ENCODE data around the gene ZNF107. TPM values are rescaled to one million over a fixed set of nuclear protein-coding genes. Genes with fewer than 3 reads are reported as not detected.

ZNF107 gene
- total and polyA plus RNA-seq, 2 donors (not counting 1 experiment from before 2014, with no cell fraction given): 22.0 to 70.7 TPM

DNA sequence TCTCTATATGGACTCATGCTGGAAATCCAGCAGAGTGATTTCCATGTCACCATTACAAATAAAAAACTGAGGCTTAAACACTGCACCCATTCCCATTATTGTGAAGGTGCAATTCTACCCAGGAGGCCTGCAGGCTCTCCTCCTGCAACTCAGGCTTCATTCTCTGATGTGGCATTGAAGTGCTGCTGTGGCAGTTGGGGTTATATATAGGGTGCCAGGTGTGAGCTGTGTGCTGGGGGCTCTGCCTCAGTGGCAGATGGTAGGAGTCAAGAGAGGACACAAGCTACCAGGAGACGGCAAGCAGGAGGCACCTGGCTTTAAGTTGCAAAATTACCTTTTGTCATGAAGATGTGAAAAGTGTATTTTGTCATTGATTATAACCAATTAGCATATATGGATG lies 21.3 kb downstream of the ZNF107 start:
- CTCF ChIA-PET: interaction anchor here (0.7 to 2.2 kb wide), 3 partner anchors 9 to 107 kb away, joined by 3 to 7 read pairs (median 6); partner anchors contain the start of genes ZNF107 and ZNF138
- WGBS (ENCODE audit: insufficient coverage): no CpG with 5 or more reads among the region's 1 CpG
- POLR2A ChIA-PET: interaction anchor here (1.6 kb wide), 1 partner anchor 22 kb away, joined by 7 read pairs; the partner anchor contains the start of gene ZNF107
- intact Hi-C loops (cut with micrococcal nuclease): loop anchor here (2.0 kb wide), 1 partner anchor 20 kb away; no protein-coding TSS in a partner anchor
- Histone ChIP-seq H2AFZ (ENCODE audit: insufficient read depth, low read depth, low read length, poor library complexity, severe bottlenecking) (no peak overlapping the region), H3K9ac (ENCODE audit: low read length) (peak overlapping the region; percentile 34), H3K9me3 (ENCODE audit: control extremely low read depth in 1 of 3, control insufficient read depth in 2 of 3, insufficient read depth in 1 of 3, low read length in 2 of 3) (peaks cover 3 to 33% (median 7%) of the 10 kb centered on the region in 3 donors), H3K27ac (ENCODE audit: low read length in 2 of 2) (peak overlapping the region; percentile 85 to 88), H4K20me1 (ENCODE audit: control insufficient read depth, insufficient read depth, low read length, poor library complexity, severe bottlenecking) (peaks cover 5% of the 10 kb centered on the region), H3K27me3 (replicated peaks in 1 of 4; ENCODE audit: control extremely low read depth in 1 of 4, control insufficient read depth in 3 of 4, insufficient read depth in 4 of 4, low read length in 3 of 4) (no peaks in the 10 kb centered on the region), H3K36me3 (replicated peaks in 1 of 2; ENCODE audit: control extremely low read depth in 1 of 2, control insufficient read depth in 1 of 2, extremely low read depth in 1 of 2, insufficient read depth in 2 of 2, low read length in 1 of 2) (peaks cover 4 to 52% of the 10 kb centered on the region in 2 experiments), H3K79me2 (ENCODE audit: control insufficient read depth, insufficient read depth, low read length) (peaks cover 69% of the 10 kb centered on the region), H3K4me3 (ENCODE audit: control extremely low read depth in 1 of 5, extremely low read depth in 1 of 5, insufficient read depth in 1 of 5, low read depth in 2 of 5, low read length in 4 of 5) (peak overlapping the region in 3 of 5 experiments; percentile 1 to 45 (median 5)), H3K4me2 (replicated peaks; ENCODE audit: low read depth, low read length, poor library complexity, severe bottlenecking) (peak overlapping the region; percentile 59), H3K4me1 (ENCODE audit: control insufficient read depth in 2 of 2, insufficient read depth in 2 of 2, low read length in 2 of 2) (peaks cover 11 to 62% of the 10 kb centered on the region in 2 donors)
- peak overlapping the region; percentile 85 for H3K4me3 Mint-ChIP-seq
- H3K4me1 Mint-ChIP-seq: peaks cover 75% of the 10 kb centered on the region
- ATAC-seq (ENCODE audit: low read depth) (no peak), DNase-seq (no peak)
- TF ChIP-seq EZH2 (IDR thresholded peaks at IDR 0.05; ENCODE audit: borderline replicate concordance, insufficient read depth, low read depth, low read length, poor library complexity, severe bottlenecking): no peak
- TF ChIP-seq, protein P1, sequence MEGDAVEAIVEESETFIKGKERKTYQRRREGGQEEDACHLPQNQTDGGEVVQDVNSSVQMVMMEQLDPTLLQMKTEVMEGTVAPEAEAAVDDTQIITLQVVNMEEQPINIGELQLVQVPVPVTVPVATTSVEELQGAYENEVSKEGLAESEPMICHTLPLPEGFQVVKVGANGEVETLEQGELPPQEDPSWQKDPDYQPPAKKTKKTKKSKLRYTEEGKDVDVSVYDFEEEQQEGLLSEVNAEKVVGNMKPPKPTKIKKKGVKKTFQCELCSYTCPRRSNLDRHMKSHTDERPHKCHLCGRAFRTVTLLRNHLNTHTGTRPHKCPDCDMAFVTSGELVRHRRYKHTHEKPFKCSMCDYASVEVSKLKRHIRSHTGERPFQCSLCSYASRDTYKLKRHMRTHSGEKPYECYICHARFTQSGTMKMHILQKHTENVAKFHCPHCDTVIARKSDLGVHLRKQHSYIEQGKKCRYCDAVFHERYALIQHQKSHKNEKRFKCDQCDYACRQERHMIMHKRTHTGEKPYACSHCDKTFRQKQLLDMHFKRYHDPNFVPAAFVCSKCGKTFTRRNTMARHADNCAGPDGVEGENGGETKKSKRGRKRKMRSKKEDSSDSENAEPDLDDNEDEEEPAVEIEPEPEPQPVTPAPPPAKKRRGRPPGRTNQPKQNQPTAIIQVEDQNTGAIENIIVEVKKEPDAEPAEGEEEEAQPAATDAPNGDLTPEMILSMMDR (IDR thresholded peaks at IDR 0.05): no peak
- H3K9me3 Mint-ChIP-seq (ENCODE audit: insufficient read depth): peaks cover 14% of the 10 kb centered on the region
- no peaks in the 10 kb centered on the region for H3K27me3 Mint-ChIP-seq
- H3K27ac Mint-ChIP-seq: no peak overlapping the region

DNA sequence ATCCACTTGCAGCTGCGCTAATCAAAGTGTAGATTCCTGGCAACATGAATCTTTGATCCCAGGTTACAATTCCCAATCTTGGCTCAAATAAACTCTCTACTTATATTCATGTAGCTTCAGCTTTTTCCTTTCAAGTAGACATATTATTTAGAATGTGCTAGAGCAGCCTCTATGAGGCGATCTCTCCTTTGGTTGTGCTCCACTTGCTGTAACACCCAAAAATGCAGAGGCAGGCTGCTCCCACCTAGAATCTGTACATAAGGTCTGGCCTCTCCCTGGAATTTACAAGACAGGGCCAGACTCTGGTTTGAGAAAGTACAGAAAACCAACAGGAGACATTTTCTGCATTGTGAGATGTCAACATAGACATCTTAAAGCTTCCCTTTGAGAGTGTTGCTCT lies 23.1 kb downstream of the ZNF107 start:
- Mint-ChIP-seq H3K27me3 (no peaks in the 10 kb centered on the region), H3K27ac (no peak overlapping the region), H3K4me3 (peak overlapping the region; percentile 78), H3K9me3 (ENCODE audit: insufficient read depth) (peaks cover 14% of the 10 kb centered on the region), H3K4me1 (peaks cover 78% of the 10 kb centered on the region)
- Histone ChIP-seq H3K36me3 (replicated peaks in 1 of 2; ENCODE audit: control extremely low read depth in 1 of 2, control insufficient read depth in 1 of 2, extremely low read depth in 1 of 2, insufficient read depth in 2 of 2, low read length in 1 of 2) (peaks cover 8 to 45% of the 10 kb centered on the region in 2 experiments), H4K20me1 (ENCODE audit: control insufficient read depth, insufficient read depth, low read length, poor library complexity, severe bottlenecking) (no peaks in the 10 kb centered on the region), H2AFZ (ENCODE audit: insufficient read depth, low read depth, low read length, poor library complexity, severe bottlenecking) (no peak overlapping the region), H3K9ac (ENCODE audit: low read length) (peak overlapping the region; percentile 38), H3K9me3 (ENCODE audit: control extremely low read depth in 1 of 3, control insufficient read depth in 2 of 3, insufficient read depth in 1 of 3, low read length in 2 of 3) (peaks cover 3 to 37% (median 7%) of the 10 kb centered on the region in 3 donors), H3K4me2 (replicated peaks; ENCODE audit: low read depth, low read length, poor library complexity, severe bottlenecking) (peak overlapping the region; percentile 42), H3K79me2 (ENCODE audit: control insufficient read depth, insufficient read depth, low read length) (peaks cover 63% of the 10 kb centered on the region), H3K27me3 (replicated peaks in 1 of 4; ENCODE audit: control extremely low read depth in 1 of 4, control insufficient read depth in 3 of 4, insufficient read depth in 4 of 4, low read length in 3 of 4) (no peaks in the 10 kb centered on the region), H3K4me3 (ENCODE audit: control extremely low read depth in 1 of 5, extremely low read depth in 1 of 5, insufficient read depth in 1 of 5, low read depth in 2 of 5, low read length in 4 of 5) (peak overlapping the region in 2 of 5 experiments; percentile 1 to 31), H3K27ac (ENCODE audit: low read length in 2 of 2) (peak overlapping the region; percentile 85 to 88), H3K4me1 (ENCODE audit: control insufficient read depth in 2 of 2, insufficient read depth in 2 of 2, low read length in 2 of 2) (peaks cover 11 to 62% of the 10 kb centered on the region in 2 donors)
- TF ChIP-seq, protein P1 (IDR thresholded peaks at IDR 0.05): no peak
- TF ChIP-seq EZH2 (IDR thresholded peaks at IDR 0.05; ENCODE audit: borderline replicate concordance, insufficient read depth, low read depth, low read length, poor library complexity, severe bottlenecking): no peak
- WGBS (ENCODE audit: insufficient coverage): 100% methylated on average over 2 of the region's 2 CpGs
- intact Hi-C loops (cut with micrococcal nuclease): no loop called here
- no peak for ATAC-seq (ENCODE audit: low read depth)
- CTCF ChIA-PET: interaction anchor here (1.1 to 2.2 kb wide), 2 partner anchors 18 to 105 kb away, joined by 3 to 7 read pairs; partner anchors contain the start of gene ZNF138
- POLR2A ChIA-PET: interaction anchor here (0.6 kb wide), 1 partner anchor 225 kb away, joined by 8 read pairs; no protein-coding TSS in a partner anchor
- DNase-seq: no peak

Measured in B cell (primary cell).